Ovary (tissue), 9 donors: ENCODE measurements around the gene HIKESHI. TPM values are rescaled to one million over a fixed set of nuclear protein-coding genes. Genes with fewer than 3 reads are reported as not detected.
"Not testable (repeated sequence)": the region's sequence is repeated elsewhere in the genome, so short reads cannot be mapped to it uniquely, and the experiment has no call there.

ENCODE experiments used
- DNase-seq, 5 donors: peaks; one replicate each; pipeline ENCODE4 v3.0.0-alpha.2; 2019 to 2020
- H3K27ac ChIP-seq, 2 donors: fragments of 200-600 bp; one replicate each; pipeline versions ENCODE4 v1.5.1 to v1.8.0; 2019 to 2022
- H3K27me3 ChIP-seq: fragments of 200-600 bp; one replicate; pipeline ENCODE4 v1.8.0; 2022
- H3K36me3 ChIP-seq: fragments of 200-600 bp; sonication (generic); one replicate; pipeline ENCODE4 v1.5.1; 2019
- H3K4me1 ChIP-seq: one replicate; pipeline ENCODE4 v1.8.1; 2013; ENCODE audit warnings: mild to moderate bottlenecking, moderate library complexity; ENCODE audit not compliant: insufficient read depth
- H3K4me3 ChIP-seq: fragments of 200-600 bp; sonication (generic); one replicate; pipeline ENCODE4 v1.5.1; 2017
- H3K9me3 ChIP-seq, 2 donors: fragments of 200-600 bp in 1 of 2; sonication (generic) in 1 of 2; one replicate each; pipeline versions ENCODE4 v1.5.1 to v1.8.1; 2013 to 2019; ENCODE audit warnings: mild to moderate bottlenecking in 1 of 2, moderate library complexity in 1 of 2
- EP300 ChIP-seq: sonication (generic); formaldehyde crosslinking; IDR thresholded peaks from one replicate; pipeline ENCODE4 v1.6.1; 2017; ENCODE audit warnings: antibody characterized with exemption
- POLR2A ChIP-seq: fragments of 450-650 bp; IDR thresholded peaks from one replicate; pipeline ENCODE4 v1.6.1; 2017; ENCODE audit warnings: antibody characterized with exemption, mild to moderate bottlenecking, moderate library complexity
- WGBS, 3 donors: extraction: QIAGEN DNeasy Blood & Tissue Kit in 1 of 3; methylation state at CpG; one replicate each; pipeline versions ENCODE4 v1.1.5 to v1.1.7; 2013 to 2017; 5-methylcytosine and 5-hydroxymethylcytosine counted together
- intact Hi-C, 4 donors: fragments of 100-400 bp; cut with DNase I; formaldehyde crosslinking; loops; one replicate each; pipeline versions ENCODE4 v1.11.0 to v1.15.1; 2022 to 2023
- polyA plus RNA-seq, 2 donors: library from polyadenylated mRNA; stranded (reverse); fragments of 200-250 nt in 1 of 2; fragments of 350-450 nt in 1 of 2; fragmentation: Illumina TruSeq in 1 of 2; extraction: RNeasy Lipid Tissue Mini Kit (QIAGEN cat#74804) in 1 of 2; gene quantifications; one replicate each; pipeline ENCODE4 v1.2.3, GENCODE V29; 2013 to 2014
- total RNA-seq, 7 donors: library from RNA; depleted of rRNA in 2 of 7; stranded (reverse); fragments of >200 nt in 2 of 7; fragmentation: NEBNext Ultra II Directional in 3 of 7; extraction: Animal tissue kit (Norgen Biotek cat#: 25700) in 3 of 7; gene quantifications; one replicate each; pipeline versions ENCODE4 v1.1.0 to v1.2.4, GENCODE V29; 2016 to 2023
- TF ChIP-seq, protein P1 (sequence below), 3 donors: fragments of 450-650 bp in 2 of 3; fragments of 200-600 bp in 1 of 3; IDR thresholded peaks; one replicate each; pipeline versions ENCODE4 v1.5.1 to v1.8.0; 2016 to 2022; ENCODE audit warnings: antibody characterized with exemption in 3 of 3, mild to moderate bottlenecking in 1 of 3
- donor health status: DM: no; HTN: no; CAD: no; lungs with moderate emphysema.
- donor health status: DM: no; HTN: no; CAD: no.
- donor health status: Bipolar disorder and iron deficiency.
- donor health status: DM: yes; HTN: yes; CAD: no.
- donor health status: DM: no; HTN: no; CAD: no.
- donor health status: DM: yes; HTN: yes; CAD: no.

Gene HIKESHI
- total and polyA plus RNA-seq, 9 donors = 26.6 to 43.7 (median 30.5) TPM

DNA sequence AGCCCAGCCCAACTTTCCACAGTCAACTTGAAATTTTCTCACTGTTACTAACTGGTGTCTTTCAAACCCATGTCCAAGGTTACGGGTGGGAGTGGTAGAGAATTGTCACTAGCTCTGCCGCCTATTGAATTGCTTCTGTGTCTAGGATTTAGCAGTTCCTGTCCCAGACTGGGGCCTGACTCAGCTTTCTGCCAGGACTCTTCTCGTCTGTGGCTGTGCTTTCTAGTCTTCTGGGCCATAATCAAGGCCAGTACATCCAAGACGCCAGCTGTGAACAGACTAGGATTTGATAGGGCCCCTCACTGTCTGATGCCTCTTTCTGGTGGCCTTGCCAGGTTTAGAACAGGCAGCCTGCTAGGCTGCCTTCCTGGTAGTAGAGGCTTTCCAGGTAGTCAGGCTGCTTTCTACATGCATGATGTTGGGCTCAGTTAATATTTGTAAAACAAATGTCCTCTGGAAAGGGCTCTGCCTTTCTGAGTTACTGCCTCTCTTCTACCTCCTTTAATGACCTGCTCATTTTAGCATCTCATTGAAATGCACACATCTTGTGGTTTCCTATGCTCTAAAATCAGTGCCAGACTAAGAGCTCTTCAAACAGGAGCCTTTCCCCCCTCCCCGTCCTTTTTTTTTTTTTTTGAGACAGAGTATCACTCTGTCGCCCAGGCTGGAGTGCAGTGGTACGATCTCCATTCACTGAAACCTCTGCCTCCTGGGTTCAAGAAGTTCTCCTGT is 13.1 kb upstream of the HIKESHI start:
- Histone ChIP-seq H3K4me1 (no peaks in the 10 kb centered on the region), H3K4me3 (no peak overlapping the region), H3K36me3 (no peaks in the 10 kb centered on the region), H3K9me3 (no peaks in the 10 kb centered on the region), H3K27me3 (no peaks in the 10 kb centered on the region), H3K27ac (no peak overlapping the region)
- 45 to 60% (median 50%) methylated on average over 7 of the region's 7 CpGs for WGBS, 3 donors
- TF ChIP-seq EP300 = no peak
- TF ChIP-seq, protein P1, sequence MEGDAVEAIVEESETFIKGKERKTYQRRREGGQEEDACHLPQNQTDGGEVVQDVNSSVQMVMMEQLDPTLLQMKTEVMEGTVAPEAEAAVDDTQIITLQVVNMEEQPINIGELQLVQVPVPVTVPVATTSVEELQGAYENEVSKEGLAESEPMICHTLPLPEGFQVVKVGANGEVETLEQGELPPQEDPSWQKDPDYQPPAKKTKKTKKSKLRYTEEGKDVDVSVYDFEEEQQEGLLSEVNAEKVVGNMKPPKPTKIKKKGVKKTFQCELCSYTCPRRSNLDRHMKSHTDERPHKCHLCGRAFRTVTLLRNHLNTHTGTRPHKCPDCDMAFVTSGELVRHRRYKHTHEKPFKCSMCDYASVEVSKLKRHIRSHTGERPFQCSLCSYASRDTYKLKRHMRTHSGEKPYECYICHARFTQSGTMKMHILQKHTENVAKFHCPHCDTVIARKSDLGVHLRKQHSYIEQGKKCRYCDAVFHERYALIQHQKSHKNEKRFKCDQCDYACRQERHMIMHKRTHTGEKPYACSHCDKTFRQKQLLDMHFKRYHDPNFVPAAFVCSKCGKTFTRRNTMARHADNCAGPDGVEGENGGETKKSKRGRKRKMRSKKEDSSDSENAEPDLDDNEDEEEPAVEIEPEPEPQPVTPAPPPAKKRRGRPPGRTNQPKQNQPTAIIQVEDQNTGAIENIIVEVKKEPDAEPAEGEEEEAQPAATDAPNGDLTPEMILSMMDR (IDR thresholded peaks at IDR 0.05) = no peak
- no peak for TF ChIP-seq POLR2A
- intact Hi-C loops = no loop called here
- no peak for DNase-seq

DNA sequence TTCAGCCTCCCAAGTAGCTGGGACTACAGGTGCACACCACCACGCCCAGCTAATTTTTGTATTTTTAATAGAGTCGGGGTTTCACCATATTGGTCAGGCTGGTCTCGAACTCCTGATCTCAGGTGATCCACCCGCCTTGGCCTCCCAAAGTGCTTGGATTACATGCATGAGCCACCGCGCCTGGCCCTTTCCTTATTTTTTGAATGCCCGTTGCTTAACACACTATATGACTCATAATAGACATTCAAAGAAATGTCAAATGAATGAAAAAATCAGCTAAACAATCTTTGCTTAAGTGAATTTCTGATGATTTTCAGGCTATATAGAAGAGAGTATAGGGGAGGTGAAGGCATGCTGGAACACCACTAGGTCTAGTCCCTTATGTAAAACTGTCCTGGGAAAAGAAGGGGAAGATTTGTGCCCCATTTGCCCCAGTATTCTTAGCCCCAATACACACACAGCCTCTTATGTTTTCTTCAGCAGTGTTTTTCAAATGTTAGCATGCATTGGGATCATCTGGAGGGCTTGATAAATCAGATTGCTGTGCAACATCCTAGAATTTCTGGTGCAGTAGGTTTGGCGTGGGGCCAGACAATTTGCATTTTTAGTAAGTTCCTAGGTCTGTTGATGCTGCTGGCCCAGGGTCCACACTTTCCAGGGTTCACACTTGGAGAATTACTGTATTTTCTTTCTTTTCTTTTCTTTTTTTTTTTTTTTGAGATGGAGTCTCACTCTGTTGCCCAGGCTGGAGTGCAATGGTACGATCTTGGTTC is 12.3 kb upstream of the HIKESHI start:
- not testable (repeated sequence) for H3K9me3 ChIP-seq, H3K27me3 ChIP-seq, H3K27ac ChIP-seq, H3K36me3 ChIP-seq, H3K4me3 ChIP-seq, DNase-seq, H3K4me1 ChIP-seq
- intact Hi-C loops = loop anchor here (2.0 to 10.0 kb wide), 4 partner anchors 347 to 437 kb away; no protein-coding TSS in a partner anchor
- WGBS, 3 donors = 87 to 93% (median 89%) methylated on average over 9 of the region's 9 CpGs

DNA sequence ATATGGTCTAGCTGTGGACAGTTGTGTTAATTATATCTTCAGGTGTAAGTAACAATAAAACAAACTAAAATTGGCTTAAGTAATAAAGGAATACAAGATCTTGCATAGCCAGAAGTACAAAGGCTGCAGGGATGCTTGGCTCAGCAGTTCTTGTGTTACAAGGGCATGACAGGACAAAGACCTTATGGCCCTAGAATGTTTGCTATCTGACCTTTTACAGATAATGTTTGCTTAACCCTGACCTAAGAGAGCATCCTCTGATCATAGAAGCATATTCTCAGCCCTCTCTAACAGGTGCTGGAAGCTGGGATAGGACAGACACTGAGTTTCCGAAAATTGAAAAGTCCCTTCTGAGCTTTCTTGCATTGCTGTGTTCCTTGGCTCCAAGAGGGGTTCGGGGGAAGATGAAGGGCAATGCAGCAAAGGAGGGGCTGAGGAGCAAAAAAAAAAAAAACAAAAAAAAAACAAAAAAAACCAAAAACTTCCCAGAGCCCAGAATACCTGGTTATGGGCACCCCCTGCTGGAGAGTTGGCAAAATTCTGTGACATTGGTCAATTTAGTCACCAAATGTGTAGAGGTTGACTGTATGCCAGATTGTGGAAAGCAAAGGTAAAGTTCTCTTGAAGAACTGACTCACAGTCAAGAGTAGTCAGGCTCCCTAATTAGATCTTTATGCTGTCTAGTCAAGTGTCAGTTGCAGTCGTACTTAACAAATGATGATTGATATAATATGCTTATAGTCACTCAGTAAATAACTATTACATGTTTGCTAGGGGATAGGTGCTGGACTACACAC is 10.4 kb upstream of the HIKESHI start:
- no peaks in the 10 kb centered on the region for H3K4me1 ChIP-seq
- WGBS, 3 donors = 32 to 34% (median 33%) methylated on average over 3 of the region's 3 CpGs
- no peak overlapping the region for H3K27ac ChIP-seq
- no peaks in the 10 kb centered on the region for H3K27me3 ChIP-seq
- H3K9me3 ChIP-seq = no peaks in the 10 kb centered on the region
- TF ChIP-seq, protein P1 (IDR thresholded peaks at IDR 0.05) = peak; percentile 29 to 55 (median 36)
- no peak for TF ChIP-seq EP300
- H3K4me3 ChIP-seq = no peak overlapping the region
- peak in 4 of 5 donors; percentile 15 to 68 (median 49) for DNase-seq
- intact Hi-C loops = loop anchor here (2.0 to 10.0 kb wide), 4 partner anchors 349 to 439 kb away; no protein-coding TSS in a partner anchor
- no peaks in the 10 kb centered on the region for H3K36me3 ChIP-seq

DNA sequence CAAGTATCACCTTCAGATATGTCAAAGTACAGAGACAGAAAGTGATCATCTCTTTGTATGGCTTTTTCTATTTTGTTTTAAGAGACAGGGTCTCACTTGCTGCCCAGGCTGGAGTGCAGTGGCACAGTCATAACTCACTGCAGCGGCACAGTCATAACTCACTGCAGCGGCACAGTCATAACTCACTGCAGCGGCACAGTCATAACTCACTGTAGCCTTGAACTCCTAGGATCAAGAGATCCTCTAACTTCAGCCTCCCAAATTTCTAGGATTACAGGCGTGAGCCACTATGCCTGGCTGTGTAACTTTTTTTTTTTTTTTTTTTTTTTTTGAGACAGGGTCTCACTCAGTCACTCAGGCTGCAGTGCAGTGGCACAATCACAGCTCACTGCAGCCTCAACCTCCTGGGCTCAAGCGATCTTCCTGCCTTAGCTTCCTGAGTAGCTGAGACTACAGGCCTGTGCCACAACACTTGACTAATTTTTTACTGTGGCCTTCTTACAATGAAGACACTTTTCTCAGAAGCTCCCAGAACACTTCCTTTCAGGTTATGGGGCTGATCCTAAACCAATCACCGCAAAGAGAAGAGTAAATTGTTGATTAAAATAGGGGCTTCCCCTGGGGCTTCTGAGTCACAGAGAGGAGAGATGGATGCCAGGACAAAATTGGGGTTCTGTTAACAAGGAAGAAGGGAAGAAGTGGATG is 9.0 kb upstream of the HIKESHI start:
- TF ChIP-seq EP300 (no peak), POLR2A (no peak)
- TF ChIP-seq, protein P1 (IDR thresholded peaks at IDR 0.05) = no peak
- H3K9me3 ChIP-seq = no peaks in the 10 kb centered on the region
- DNase-seq = no peak
- no peaks in the 10 kb centered on the region for H3K4me1 ChIP-seq
- no peaks in the 10 kb centered on the region for H3K27me3 ChIP-seq
- intact Hi-C loops = loop anchor here in 3 of 4 donors (5.0 to 10.0 kb wide), 3 partner anchors 351 to 441 kb away; no protein-coding TSS in a partner anchor
- H3K4me3 ChIP-seq = no peak overlapping the region
- WGBS, 3 donors = 83 to 91% (median 88%) methylated on average over 6 of the region's 6 CpGs
- H3K36me3 ChIP-seq = no peaks in the 10 kb centered on the region
- no peak overlapping the region for H3K27ac ChIP-seq
